Bronchial epithelial cell (primary cell): ENCODE data around the gene LY6G6C. TPM values are rescaled to one million over a fixed set of nuclear protein-coding genes. Genes with fewer than 3 reads are reported as not detected.

Experiments used
- DNase-seq: peaks from one replicate; pipeline ENCODE4 v3.0.0-alpha.2; 2010; ENCODE audit warnings: low read depth
- FAIRE-seq: peaks from 2 replicates; lab custom pipeline; 2011; peaks lifted over from hg19 to GRCh38; lab: Jason Lieb, UNC
- H3K27me3 ChIP-seq: 2 replicates; pipeline ENCODE4 v1.5.1; 2011; ENCODE audit warnings: low read length; ENCODE audit not compliant: control insufficient read depth, insufficient read depth
- H3K36me3 ChIP-seq: 2 replicates; pipeline ENCODE4 v1.5.1; 2011; ENCODE audit warnings: low read length; ENCODE audit not compliant: control insufficient read depth, insufficient read depth
- H3K4me3 ChIP-seq: 2 replicates; pipeline ENCODE4 v1.5.1; 2011; ENCODE audit warnings: mild to moderate bottlenecking, low read depth, low read length, control low read depth
- CTCF ChIP-seq: IDR thresholded peaks from 2 replicates; pipeline ENCODE4 v1.5.1; 2011; ENCODE audit warnings: mild to moderate bottlenecking, moderate library complexity, low read length, control low read depth, inconsistent platforms; ENCODE audit not compliant: insufficient read depth, severe bottlenecking
- total RNA-seq: library from RNA; depleted of rRNA; stranded (reverse); fragments of >200 nt; gene quantifications from 2 replicates; pipeline ENCODE4 v1.2.1, GENCODE V29; 2014

Gene LY6G6C
- total RNA-seq, 1 donor from 2014 or later = not detected

GRCh38 chr6:31693535-31693934, 28.0 kb downstream of the LY6G6C start:
- DNase-seq (no peak), FAIRE-seq (no peak)
- Histone ChIP-seq H3K36me3 (peaks cover 29% of the 10 kb centered on the region), H3K4me3 (no peak overlapping the region), H3K27me3 (no peaks in the 10 kb centered on the region)
- no peak for TF ChIP-seq CTCF

- no peaks in the 10 kb centered on the region for H3K27me3 ChIP-seq
- peaks cover 34% of the 10 kb centered on the region for H3K36me3 ChIP-seq
- DNase-seq (no peak), FAIRE-seq (no peak)
- no peak overlapping the region for H3K4me3 ChIP-seq
- TF ChIP-seq CTCF = no peak
Observed at GRCh38 chr6:31692886-31693285, 28.7 kb downstream of the LY6G6C start.

GRCh38 chr6:31692353-31692752, 29.2 kb downstream of the LY6G6C start:
- Histone ChIP-seq H3K4me3 (no peak overlapping the region), H3K36me3 (peaks cover 38% of the 10 kb centered on the region), H3K27me3 (no peaks in the 10 kb centered on the region)
- DNase-seq = no peak
- FAIRE-seq = no peak
- TF ChIP-seq CTCF = no peak

GRCh38 chr6:31691564-31692108, 29.9 kb downstream of the LY6G6C start:
- no peak overlapping the region for H3K4me3 ChIP-seq
- no peak for TF ChIP-seq CTCF
- peaks cover 37% of the 10 kb centered on the region for H3K36me3 ChIP-seq
- DNase-seq = no peak
- FAIRE-seq = no peak
- no peaks in the 10 kb centered on the region for H3K27me3 ChIP-seq

GRCh38 chr6:31691078-31691463, 30.5 kb downstream of the LY6G6C start:
- no peak overlapping the region for H3K4me3 ChIP-seq
- no peak for DNase-seq
- FAIRE-seq = no peak
- no peak for TF ChIP-seq CTCF
- H3K27me3 ChIP-seq = no peaks in the 10 kb centered on the region
- H3K36me3 ChIP-seq = peaks cover 37% of the 10 kb centered on the region
